NCI-H524 treated with DMSO at 0.1 percent for 48 hours (cell line): ENCODE data around the gene TRAF3.
"Not testable (repeated sequence)": the region's sequence is repeated elsewhere in the genome, so short reads cannot be mapped to it uniquely, and the experiment has no call there.

Experiments
- DNase-seq: peaks from one replicate; lab custom pipeline; 2025; lab: John Stamatoyannopoulos, UW

Gene TRAF3

DNA sequence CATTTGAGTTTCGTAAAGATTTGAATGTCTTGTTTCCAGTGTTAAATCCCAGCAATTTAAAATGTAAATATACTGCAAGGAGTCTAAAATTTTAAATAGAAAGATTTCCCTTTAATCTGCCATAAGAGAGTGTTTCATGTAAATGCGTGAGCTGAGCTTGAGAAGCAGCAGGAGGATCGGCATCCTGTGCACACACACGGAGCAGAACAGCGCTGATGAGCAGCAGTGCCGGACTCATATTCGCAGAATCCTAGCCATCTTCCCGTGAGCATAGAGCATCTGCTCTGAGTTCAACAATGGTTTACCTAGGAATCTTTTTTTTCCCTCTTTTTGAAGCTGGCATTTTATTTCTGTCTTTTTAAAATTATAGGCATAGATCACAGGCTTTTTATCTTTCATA lies 115.4 kb downstream of the TRAF3 start:
- DNase-seq: no peak

GRCh38 chr14:102893452-102893851 lies 116.2 kb downstream of the TRAF3 start:
- no peak for DNase-seq

DNA sequence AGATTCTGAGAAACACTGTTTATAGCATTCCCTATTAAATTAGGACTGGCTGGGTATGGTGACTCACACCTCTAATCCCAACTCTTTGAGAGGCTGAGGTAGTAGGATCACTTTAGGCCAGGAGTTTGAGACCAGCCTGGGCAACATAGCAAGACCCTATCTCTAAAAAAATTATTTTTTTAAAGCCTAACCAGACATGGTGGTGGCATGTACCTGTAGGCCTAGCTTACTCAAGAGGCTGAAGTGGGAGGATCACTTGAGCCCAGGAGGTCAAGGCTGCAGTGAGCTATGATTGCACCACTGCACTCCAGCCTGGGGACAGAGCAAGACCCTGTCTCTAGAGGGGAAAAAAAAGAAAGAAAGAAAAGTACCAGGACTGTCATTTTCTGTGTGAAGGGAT lies 119.5 kb downstream of the TRAF3 start:
- not testable (repeated sequence) for DNase-seq

GRCh38 chr14:102897299-102898027 lies 120.2 kb downstream of the TRAF3 start:
- DNase-seq: no peak

DNA sequence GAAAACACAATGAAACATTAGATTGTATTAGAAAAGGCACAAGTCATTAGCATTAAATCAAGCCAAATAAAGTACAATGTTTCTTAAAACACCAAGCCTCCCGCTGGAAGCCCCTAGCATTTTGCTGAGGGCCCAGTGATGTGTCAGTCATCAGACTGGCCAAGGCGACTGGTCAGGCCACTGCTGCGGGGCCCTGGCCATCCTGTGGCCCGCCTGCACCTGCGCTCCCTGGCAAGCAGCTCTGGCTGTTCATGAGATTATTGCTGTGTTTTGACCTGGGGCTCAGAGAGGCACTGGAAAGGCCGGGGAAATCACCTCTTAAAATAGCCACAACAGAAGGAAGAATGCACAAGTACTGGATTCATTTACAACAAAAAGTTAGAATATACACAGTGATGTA lies 121.0 kb downstream of the TRAF3 start:
- no peak for DNase-seq

DNA sequence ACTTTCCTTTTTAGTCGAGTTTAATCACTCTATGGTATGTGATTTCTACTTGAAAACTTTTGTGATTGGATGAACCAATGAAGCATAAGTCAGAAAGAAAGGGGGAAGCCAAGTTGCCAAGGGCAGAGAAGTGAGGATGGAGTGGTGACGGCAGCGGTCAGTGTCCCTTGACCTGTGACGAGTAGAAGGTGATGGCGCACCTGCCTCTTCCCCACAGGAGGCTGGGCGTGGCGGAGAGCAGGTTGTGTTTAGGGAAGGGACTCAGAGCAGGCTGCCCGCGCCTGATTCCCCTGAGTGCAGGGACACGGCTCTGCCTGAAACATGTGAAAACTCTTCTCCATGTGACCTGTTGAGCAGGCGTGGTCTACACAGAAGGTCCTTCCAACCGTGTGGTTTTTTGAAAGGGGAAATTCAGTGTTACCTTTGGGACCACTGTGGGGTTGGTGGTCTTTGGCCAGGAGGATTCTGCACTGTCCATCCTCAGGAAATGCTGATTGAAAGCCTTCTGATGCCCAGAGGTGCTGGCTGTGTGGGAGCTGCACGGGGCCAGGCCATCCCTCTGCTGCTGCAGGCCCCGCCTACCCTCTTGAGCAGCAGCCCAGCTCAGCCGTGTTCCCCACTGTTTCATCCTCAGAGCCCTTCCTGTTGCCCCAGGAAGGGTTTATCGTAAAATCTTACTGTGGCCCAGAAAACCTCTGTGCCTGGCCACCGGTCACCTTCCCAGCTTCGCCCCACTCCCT lies 121.7 kb downstream of the TRAF3 start:
- DNase-seq: no peak

DNA sequence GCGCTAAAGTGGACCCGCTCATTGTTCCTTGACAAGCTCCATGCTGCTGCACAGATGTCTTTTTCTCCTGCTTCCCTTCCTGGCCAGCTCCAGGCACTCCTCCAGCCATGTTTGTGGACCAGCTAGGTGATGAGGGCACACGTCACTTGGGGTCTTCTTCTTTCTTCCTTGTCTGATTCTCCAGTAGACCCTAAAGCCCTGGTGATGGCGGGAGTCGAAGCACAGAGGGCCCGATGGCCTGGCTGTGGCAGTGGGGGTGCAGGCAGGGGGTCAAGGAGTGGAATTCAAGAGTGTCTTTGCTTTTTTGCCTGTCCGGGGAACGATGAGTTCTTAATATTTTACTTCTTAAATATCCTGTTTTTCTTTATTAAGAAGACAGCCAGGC lies 122.3 kb downstream of the TRAF3 start:
- no peak for DNase-seq

GRCh38 chr14:102900631-102901571 lies 123.7 kb downstream of the TRAF3 start:
- DNase-seq: no peak

- DNase-seq: no peak
Observed at GRCh38 chr14:102901633-102902032, 124.4 kb downstream of the TRAF3 start.

GRCh38 chr14:102902086-102902485 lies 124.8 kb downstream of the TRAF3 start:
- DNase-seq: no peak

DNA sequence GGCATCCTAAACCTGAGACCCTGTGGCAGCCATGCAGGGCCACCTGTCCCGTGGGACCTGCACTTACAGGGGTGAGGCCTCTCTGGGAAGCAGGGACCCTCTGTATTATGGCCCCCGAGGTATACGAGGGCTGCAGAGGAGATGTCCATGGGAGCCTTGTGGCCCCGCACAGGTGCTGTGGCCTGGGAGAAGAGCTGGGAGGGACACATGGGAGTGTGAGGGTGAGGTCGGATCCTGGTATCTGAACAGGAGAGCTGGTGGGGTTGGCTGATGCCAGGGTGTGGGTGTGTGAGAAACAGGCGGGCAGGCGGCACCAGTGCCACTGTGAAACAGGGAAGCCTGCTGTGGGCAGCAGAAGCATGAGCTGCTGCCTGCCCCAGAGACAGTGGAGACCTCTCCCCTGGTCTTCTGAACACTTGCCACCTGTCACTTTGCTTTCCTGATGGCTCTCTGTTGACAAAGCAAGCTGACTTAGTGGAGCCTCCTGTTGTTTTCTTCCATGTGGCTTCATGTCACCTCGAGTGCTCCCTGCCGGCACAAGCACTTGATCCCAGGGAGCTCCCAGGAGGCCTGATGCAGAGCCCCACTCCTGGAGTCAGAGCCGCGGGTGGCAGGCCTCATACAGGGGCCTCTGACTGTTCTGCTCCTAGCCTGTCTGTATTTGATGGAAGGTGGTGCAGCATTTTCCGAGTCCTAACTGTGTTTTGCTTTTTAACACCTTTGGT lies 125.4 kb downstream of the TRAF3 start:
- no peak for DNase-seq

GRCh38 chr14:102903248-102903888 lies 126.1 kb downstream of the TRAF3 start:
- no peak for DNase-seq

DNA sequence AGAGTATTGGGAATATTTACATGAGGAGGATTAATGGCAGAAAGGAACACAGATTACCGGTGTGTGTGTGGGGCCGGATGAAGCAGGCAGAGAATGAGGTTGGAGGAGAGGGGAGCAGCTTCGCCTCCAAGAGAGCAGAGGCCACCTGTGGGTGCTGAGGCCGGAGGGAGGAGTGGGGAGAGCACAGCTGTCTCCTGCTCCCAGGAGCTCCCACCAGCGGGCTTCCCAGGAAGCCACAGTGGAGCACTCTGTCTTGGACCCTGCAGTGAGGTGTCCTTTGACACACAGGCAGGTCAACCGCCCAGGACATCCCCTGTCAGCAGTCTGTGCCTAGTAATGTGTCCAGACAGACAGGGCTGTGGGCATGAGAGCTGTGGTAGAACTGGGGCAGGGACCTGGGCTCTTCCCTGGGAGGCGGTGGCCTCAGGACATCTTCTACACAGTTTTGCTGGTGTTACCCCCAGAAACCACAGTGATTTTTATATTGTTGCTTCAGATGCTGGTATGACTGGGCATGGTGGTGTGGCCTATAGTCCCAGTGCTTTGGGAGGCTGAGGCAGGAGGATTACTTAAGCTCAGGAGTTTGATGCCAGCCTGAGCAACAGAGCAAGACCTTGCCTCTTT lies 126.8 kb downstream of the TRAF3 start:
- no peak for DNase-seq

DNA sequence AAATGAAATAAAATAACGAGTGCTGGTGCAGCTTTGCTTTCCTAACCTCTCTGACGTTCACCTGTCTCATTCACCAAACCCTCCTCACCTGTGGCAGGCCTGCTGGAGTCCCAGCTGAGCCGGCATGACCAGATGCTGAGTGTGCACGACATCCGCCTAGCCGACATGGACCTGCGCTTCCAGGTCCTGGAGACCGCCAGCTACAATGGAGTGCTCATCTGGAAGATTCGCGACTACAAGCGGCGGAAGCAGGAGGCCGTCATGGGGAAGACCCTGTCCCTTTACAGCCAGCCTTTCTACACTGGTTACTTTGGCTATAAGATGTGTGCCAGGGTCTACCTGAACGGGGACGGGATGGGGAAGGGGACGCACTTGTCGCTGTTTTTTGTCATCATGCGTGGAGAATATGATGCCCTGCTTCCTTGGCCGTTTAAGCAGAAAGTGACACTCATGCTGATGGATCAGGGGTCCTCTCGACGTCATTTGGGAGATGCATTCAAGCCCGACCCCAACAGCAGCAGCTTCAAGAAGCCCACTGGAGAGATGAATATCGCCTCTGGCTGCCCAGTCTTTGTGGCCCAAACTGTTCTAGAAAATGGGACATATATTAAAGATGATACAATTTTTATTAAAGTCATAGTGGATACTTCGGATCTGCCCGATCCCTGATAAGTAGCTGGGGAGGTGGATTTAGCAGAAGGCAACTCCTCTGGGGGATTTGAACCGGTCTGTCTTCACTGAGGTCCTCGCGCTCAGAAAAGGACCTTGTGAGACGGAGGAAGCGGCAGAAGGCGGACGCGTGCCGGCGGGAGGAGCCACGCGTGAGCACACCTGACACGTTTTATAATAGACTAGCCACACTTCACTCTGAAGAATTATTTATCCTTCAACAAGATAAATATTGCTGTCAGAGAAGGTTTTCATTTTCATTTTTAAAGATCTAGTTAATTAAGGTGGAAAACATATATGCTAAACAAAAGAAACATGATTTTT lies 128.2 kb downstream of the TRAF3 start:
- DNase-seq: no peak

- no peak for DNase-seq
Observed at GRCh38 chr14:102906616-102907302, 129.5 kb downstream of the TRAF3 start.

DNA sequence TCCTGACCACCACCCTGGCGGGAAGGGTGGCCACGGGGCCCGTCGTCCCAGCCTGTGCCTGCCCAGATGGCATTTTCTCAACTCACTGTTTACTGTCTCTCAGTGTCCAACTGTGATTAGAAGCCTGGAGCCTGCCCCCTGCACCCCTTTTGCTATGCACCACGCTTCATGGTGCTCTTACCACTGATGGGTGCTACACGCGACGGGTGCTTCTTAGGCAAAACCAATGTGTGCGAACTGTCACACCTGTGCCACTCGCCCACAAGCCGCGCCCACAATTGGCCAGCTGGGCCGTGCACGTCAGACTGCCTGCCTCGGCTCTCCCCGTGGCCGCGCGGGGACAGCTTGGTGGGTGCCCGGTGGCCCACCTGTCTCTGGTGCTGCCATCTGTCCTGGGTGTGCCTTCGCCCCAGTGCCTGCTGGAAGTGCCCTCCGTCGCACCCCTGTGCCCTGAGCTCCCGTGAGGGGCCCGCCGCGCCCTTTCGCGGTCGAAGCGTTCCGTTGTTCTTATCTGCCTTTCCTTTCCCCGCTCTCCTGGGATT lies 130.1 kb downstream of the TRAF3 start:
- DNase-seq: no peak

- no peak for DNase-seq
Observed at GRCh38 chr14:102907980-102908730, 130.9 kb downstream of the TRAF3 start.
